Activated T-helper 1 cell treated with anti-CD3 and anti-CD28 coated beads, Interleukin-2, amount 50 U/mL, for 16 hours (primary cell): ENCODE data around the gene PHF5A.
"Not testable (repeated sequence)": the region's sequence is repeated elsewhere in the genome, so short reads cannot be mapped to it uniquely, and the experiment has no call there.

Experiments
- DNase-seq, 2 donors: peaks; one replicate each; pipeline ENCODE4 v3.0.0-alpha.2; 2020; ENCODE audit warnings: low read depth in 1 of 2, low spot score in 1 of 2

PHF5A gene

GRCh38 chr22:41488076-41488475 lies 19.6 kb upstream of the PHF5A start:
- DNase-seq = no peak

DNA sequence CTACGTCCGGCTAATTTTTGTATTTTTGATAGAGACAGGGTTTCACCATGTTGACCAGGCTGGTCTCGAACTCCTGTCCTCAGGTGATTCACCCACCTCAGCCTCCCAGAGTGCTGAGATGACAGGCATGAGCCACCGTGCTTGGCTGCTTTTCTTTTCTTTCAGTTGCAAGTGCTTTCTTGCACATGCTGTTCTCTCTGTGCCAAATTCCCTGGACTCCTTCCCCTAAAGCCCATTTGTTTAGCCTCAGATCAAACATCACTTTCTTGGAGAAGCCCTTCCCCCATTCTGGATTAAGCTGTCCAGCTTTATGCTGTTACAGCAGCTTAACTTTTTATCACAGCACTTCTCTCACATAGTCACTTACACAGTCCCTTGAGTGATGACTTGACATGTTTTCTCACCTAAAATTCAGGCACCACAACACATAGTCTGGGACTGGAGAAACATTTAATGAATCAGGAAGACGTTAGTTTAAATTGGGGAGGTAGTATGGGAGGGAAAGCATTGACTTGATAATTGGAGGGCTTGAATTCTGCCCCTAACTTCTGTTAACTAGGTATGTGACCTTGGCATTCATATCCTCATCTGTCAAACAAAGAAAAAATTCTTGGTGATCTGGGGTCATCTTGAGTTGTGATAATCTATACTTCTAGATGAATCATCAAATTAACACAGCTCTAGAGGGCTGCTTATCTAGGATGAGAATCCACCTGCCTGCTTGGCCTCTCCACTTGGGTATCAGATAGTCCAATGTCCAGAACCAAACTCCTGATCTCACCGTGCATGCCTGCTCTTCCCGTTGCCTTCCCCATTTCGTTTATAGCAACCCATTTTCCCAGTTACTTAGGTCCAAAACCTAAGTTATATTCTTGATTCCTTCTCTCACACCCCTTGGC lies 18.8 kb upstream of the PHF5A start:
- DNase-seq = no peak

DNA sequence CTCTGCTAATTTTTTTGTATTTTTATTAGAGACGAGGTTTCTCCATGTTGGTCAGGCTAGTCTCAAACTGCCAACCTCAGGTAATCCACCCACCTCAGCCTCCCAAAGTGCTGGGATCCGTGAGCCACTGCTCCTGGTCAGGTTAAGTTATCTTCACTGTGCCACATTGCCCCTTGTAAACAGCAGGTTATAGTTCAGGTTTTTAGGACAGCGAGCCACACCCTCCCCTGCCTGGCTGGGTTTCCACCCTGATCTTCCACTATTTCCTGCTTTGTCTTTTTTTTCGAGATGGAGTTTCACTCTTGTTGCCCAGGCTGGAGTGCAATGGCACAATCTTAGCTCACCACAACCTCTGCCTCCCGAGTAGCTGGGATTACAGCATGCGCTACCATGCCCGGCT lies 16.5 kb upstream of the PHF5A start:
- no peak for DNase-seq

DNA sequence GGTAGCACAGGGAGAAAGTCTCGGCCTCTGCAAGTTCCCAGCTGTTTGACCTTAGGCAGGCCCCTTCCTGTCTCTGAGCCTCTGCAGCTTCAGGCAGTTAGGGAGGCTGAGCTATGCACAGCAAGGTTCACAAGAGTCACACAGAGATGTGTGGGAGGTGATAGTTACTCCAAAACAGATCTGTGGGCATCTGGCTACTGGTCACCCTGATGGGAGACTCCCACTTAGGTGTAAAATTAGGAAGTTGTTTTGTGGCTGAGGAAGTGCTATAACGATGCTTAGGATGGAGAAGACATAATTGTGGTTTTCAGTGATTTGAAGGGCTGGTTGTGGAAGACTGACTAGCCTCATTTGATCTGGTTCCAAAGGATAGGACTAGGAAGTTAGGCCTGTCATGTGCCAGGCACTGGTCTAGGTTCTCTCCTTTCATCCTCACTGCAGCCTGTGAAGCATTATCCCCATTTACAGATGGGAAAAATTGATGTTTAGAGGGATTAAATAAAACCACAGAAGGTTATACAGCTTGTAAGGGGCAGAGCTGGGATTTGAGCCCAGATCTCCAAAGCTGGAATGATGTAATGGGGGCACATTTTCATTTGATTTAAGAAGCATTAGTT lies 13.9 kb upstream of the PHF5A start:
- DNase-seq = no peak

GRCh38 chr22:41481925-41482318 lies 13.4 kb upstream of the PHF5A start:
- DNase-seq = no peak

DNA sequence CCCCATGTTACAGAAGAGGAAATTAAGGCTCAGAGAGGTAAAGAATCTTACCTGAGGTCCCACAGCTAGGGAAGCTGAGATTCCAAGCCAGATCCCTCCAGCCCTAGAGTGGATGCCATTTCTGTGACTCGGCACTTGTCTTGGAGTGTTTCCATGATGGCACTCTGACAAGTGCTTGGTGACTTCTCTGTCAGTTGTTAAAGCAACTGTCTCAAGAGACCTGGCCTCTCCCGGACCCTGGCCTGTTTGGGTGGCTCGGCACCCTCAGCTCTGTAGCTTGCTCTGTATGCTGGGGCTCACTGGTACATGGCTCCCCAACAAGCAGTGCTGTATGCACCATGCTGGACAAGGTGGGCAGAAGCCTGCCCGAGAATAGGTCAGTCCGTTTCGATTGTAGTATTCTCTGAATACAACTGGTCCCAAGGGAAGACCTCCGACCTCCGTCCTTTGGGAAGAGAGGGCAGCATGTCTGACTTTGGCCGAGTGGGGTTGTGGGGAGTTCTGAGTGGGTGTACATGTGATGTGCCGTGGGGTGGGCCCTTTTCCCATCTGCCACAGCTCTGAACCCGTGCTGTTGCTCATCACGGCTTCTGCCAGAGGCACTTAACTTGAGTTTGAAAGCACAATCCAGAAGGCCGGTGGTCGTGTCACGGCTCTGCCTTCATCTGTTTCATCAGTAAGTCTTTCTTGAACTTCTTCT lies 12.8 kb upstream of the PHF5A start:
- DNase-seq = no peak

DNA sequence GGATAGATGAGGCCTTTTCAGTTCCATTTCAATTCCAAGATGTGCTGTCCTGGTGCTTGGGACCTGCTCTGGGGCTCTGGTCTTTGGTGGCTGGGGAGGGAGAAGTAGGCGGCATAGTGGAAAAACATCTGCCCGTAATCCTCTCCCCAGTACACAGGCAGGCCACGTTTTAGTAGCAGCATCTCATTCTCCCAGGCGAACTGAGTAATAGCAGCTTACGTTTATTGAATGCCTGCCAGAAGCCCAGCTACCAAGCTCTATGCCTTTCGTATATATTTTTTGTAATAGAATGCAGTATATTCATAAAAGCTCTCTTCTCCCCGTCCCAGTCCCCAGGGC lies 11.9 kb upstream of the PHF5A start:
- no peak for DNase-seq

GRCh38 chr22:41479671-41480396 lies 11.3 kb upstream of the PHF5A start:
- DNase-seq = no peak

GRCh38 chr22:41478891-41479521 lies 10.5 kb upstream of the PHF5A start:
- DNase-seq = no peak

- DNase-seq = no peak
Observed at GRCh38 chr22:41478473-41478872, 10.0 kb upstream of the PHF5A start.

- no peak for DNase-seq
Observed at GRCh38 chr22:41474872-41475451, 6.5 kb upstream of the PHF5A start.

DNA sequence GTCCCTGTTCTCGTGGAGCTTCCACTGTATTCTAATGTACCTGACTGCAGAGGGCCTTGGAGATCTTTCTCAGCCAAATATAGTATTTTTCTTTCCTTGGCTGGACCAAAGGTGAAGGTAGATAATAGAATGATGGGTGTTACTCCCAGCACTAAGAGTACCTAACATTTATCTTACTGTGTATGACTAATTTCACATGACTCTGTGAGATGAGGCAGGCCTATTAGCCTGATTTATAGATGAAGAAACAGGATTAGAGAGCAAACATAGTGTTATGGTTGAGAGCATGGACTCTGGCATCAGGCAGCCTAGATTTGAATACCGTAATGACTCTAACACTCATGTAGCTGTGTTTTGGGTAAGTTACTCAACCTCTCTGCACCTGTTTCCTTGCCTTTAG lies 3.1 kb upstream of the PHF5A start:
- no peak for DNase-seq

DNA sequence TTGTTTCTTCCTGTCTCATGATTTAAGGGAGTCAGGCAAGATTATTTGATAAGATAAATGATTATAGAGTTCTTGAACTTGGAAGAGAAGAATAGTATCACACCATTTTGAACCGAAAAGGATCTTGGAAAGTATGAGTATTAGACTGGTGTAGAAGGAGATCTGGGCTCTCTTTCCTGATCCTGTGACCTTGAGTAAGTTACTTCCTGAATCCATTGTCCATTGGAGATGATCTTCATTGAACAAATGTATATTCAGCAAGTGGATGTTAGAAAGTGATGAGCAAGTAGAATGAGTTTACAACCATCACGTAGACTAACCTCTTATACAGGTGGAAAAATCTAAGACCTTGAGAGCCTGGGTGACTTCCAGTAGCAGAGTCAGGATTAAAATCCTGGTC lies 2.4 kb upstream of the PHF5A start:
- no peak for DNase-seq

GRCh38 chr22:41469218-41469851 lies 843 bp upstream of the PHF5A start:
- DNase-seq = no peak

- no peak for DNase-seq
Observed at GRCh38 chr22:41461901-41462300, 6.6 kb downstream of the PHF5A start.

DNA sequence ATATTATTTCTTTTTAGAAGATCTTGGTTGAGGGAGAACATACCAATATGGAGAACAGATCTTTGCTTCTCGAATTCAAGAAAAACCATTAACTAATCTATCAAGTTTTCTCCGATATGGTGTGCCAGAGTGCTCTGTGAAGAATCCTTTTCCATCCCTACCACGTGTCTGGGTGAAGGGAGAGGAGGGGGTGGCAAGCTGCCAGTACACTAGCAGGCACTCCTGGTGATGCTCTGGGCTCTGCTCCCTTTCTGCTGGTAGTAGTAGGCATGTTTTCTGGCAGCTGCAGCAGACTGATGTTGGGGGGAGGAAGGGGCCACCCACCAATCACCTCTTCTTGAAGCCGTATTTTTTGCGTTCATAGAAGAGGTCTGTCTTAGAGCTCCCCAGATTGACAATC lies 8.4 kb downstream of the PHF5A start:
- DNase-seq = not testable (repeated sequence)

DNA sequence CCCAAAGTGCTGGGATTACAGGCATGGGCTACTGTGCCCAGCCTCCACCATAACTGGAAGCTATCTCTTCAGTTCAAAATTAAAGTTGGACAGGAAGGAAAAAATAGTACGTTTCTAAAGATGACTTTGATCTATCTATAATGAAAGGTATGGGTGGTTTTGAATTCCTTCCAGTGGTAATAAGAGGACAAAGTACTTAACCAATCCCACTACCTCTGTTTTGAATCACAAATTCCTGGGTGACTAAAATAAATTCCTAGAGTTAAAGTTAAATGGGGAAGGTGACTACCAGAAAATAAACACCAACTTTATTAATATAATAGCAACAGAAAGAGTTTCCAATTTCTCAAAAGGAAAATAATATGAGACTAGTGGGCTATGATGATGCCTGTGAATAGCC lies 9.1 kb downstream of the PHF5A start:
- no peak for DNase-seq

GRCh38 chr22:41458161-41458728 lies 10.2 kb downstream of the PHF5A start:
- DNase-seq = no peak

GRCh38 chr22:41448189-41448808 lies 20.2 kb downstream of the PHF5A start:
- DNase-seq = peak; percentile 69 to 84
